GM23338 (cell line): ENCODE measurements around the gene CACNA2D3.

ENCODE experiments used
- CREB1 ChIP-seq: fragments of 250-450 bp; sonication (Bioruptor Pico); IDR thresholded peaks from 2 replicates; pipeline ENCODE4 v1.5.0; 2020; ENCODE audit warnings: low read depth, mild to moderate bottlenecking, moderate library complexity
- EZH2 ChIP-seq: fragments of 200-600 bp; sonication (generic); IDR thresholded peaks from one replicate; pipeline ENCODE4 v1.8.0; 2017; ENCODE audit warnings: antibody characterized with exemption, mild to moderate bottlenecking, low read depth; ENCODE audit not compliant: unreplicated experiment
- EZH2phosphoT487 ChIP-seq: fragments of 200-600 bp; sonication (generic); IDR thresholded peaks from one replicate; pipeline ENCODE4 v1.8.1; 2018; ENCODE audit warnings: antibody characterized with exemption; ENCODE audit not compliant: unreplicated experiment
- JUNB ChIP-seq: IDR thresholded peaks from one replicate; pipeline ENCODE4 v1.6.1; 2016; ENCODE audit warnings: antibody characterized with exemption; ENCODE audit not compliant: unreplicated experiment
- NANOG ChIP-seq: IDR thresholded peaks from 2 replicates; pipeline ENCODE4 v1.6.1; 2016; ENCODE audit warnings: antibody characterized with exemption, borderline replicate concordance
- POLR2AphosphoS5 ChIP-seq: IDR thresholded peaks from 2 replicates; pipeline ENCODE4 v1.6.1; 2016; ENCODE audit warnings: antibody characterized with exemption, low read depth
- STAT1 ChIP-seq: IDR thresholded peaks from one replicate; pipeline ENCODE4 v1.6.1; 2016; ENCODE audit warnings: antibody characterized with exemption; ENCODE audit not compliant: unreplicated experiment
- ZNF114 ChIP-seq: fragments of 250-450 bp; sonication (Bioruptor Pico); IDR thresholded peaks from 2 replicates; pipeline ENCODE4 v1.5.0; 2020; ENCODE audit warnings: mild to moderate bottlenecking, moderate library complexity
- ZNF331 ChIP-seq: fragments of 250-450 bp; sonication (Bioruptor Pico); IDR thresholded peaks from 2 replicates; pipeline ENCODE4 v1.5.0; 2020; ENCODE audit warnings: low read depth, mild to moderate bottlenecking, moderate library complexity
- TF ChIP-seq, protein P1 (sequence below), 2 experiments: fragments of 200-600 bp in 1 of 2; sonication (generic) in 1 of 2; conservative IDR thresholded peaks; 2 replicates each; pipeline versions ENCODE4 v1.5.1 to v1.6.1; 2016 to 2017; ENCODE audit warnings: antibody characterized with exemption in 2 of 2, low read depth in 2 of 2, mild to moderate bottlenecking in 2 of 2, moderate library complexity in 1 of 2
- TF ChIP-seq, protein P2 (sequence below): IDR thresholded peaks from one replicate; pipeline ENCODE4 v1.6.1; 2018; ENCODE audit warnings: antibody characterized with exemption; ENCODE audit not compliant: unreplicated experiment
- TF ChIP-seq, protein P3 (sequence below): IDR thresholded peaks from 2 replicates; pipeline ENCODE4 v1.6.1; 2016; ENCODE audit warnings: antibody characterized with exemption

DNA sequence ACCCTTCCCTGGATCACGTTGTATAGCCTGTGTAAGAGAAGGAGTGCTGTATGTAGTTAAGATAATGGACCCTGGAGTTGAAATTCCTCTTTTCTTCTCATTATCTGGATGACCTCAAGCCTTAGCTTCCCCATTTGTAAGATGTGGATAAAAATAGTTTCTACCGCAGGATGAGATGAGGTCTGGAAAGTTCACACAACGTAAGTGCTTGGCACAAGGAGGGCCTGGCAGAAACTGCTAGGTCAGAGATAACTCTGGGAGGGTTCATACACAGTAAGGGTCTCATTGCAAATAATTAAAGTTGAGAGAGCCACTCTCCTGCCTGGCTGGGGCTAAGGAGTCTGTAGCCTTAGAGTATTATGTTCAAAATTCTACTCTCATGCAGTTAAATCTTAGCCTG, 591.1 kb downstream of the CACNA2D3 start:
- TF ChIP-seq, protein P1, sequence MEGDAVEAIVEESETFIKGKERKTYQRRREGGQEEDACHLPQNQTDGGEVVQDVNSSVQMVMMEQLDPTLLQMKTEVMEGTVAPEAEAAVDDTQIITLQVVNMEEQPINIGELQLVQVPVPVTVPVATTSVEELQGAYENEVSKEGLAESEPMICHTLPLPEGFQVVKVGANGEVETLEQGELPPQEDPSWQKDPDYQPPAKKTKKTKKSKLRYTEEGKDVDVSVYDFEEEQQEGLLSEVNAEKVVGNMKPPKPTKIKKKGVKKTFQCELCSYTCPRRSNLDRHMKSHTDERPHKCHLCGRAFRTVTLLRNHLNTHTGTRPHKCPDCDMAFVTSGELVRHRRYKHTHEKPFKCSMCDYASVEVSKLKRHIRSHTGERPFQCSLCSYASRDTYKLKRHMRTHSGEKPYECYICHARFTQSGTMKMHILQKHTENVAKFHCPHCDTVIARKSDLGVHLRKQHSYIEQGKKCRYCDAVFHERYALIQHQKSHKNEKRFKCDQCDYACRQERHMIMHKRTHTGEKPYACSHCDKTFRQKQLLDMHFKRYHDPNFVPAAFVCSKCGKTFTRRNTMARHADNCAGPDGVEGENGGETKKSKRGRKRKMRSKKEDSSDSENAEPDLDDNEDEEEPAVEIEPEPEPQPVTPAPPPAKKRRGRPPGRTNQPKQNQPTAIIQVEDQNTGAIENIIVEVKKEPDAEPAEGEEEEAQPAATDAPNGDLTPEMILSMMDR (conservative IDR thresholded peaks at IDR 0.05; ENCODE audit: low read depth in 2 of 2): no peak
- no peak for TF ChIP-seq JUNB
- TF ChIP-seq POLR2AphosphoS5: no peak
- no peak for TF ChIP-seq EZH2
- TF ChIP-seq, protein P2, sequence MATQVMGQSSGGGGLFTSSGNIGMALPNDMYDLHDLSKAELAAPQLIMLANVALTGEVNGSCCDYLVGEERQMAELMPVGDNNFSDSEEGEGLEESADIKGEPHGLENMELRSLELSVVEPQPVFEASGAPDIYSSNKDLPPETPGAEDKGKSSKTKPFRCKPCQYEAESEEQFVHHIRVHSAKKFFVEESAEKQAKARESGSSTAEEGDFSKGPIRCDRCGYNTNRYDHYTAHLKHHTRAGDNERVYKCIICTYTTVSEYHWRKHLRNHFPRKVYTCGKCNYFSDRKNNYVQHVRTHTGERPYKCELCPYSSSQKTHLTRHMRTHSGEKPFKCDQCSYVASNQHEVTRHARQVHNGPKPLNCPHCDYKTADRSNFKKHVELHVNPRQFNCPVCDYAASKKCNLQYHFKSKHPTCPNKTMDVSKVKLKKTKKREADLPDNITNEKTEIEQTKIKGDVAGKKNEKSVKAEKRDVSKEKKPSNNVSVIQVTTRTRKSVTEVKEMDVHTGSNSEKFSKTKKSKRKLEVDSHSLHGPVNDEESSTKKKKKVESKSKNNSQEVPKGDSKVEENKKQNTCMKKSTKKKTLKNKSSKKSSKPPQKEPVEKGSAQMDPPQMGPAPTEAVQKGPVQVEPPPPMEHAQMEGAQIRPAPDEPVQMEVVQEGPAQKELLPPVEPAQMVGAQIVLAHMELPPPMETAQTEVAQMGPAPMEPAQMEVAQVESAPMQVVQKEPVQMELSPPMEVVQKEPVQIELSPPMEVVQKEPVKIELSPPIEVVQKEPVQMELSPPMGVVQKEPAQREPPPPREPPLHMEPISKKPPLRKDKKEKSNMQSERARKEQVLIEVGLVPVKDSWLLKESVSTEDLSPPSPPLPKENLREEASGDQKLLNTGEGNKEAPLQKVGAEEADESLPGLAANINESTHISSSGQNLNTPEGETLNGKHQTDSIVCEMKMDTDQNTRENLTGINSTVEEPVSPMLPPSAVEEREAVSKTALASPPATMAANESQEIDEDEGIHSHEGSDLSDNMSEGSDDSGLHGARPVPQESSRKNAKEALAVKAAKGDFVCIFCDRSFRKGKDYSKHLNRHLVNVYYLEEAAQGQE: no peak
- no peak for TF ChIP-seq ZNF331
- no peak for TF ChIP-seq EZH2phosphoT487
- no peak for TF ChIP-seq NANOG
- TF ChIP-seq CREB1: no peak
- TF ChIP-seq, protein P3, sequence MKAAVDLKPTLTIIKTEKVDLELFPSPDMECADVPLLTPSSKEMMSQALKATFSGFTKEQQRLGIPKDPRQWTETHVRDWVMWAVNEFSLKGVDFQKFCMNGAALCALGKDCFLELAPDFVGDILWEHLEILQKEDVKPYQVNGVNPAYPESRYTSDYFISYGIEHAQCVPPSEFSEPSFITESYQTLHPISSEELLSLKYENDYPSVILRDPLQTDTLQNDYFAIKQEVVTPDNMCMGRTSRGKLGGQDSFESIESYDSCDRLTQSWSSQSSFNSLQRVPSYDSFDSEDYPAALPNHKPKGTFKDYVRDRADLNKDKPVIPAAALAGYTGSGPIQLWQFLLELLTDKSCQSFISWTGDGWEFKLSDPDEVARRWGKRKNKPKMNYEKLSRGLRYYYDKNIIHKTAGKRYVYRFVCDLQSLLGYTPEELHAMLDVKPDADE: no peak
- TF ChIP-seq STAT1: no peak
- no peak for TF ChIP-seq ZNF114 (CRISPR knock-in tag)
